Left forelimb (tissue), 1 donor: ENCODE data around the gene CNPY1.

Experiments
- DNase-seq: peaks from one replicate; pipeline ENCODE4 v3.0.0-alpha.2; 2018; ENCODE audit warnings: low spot score

The CNPY1 gene

GRCh38 chr7:155489158-155489840 is 57.1 kb downstream of the CNPY1 start:
- DNase-seq, result no peak

GRCh38 chr7:155488483-155489127 is 57.8 kb downstream of the CNPY1 start:
- no peak for DNase-seq

GRCh38 chr7:155487509-155488482 is 58.6 kb downstream of the CNPY1 start:
- no peak for DNase-seq

GRCh38 chr7:155486783-155487508 is 59.4 kb downstream of the CNPY1 start:
- no peak for DNase-seq

- DNase-seq, result no peak
Observed at GRCh38 chr7:155484483-155485399, 61.6 kb downstream of the CNPY1 start.

GRCh38 chr7:155483868-155484325 is 62.5 kb downstream of the CNPY1 start:
- DNase-seq, result no peak

GRCh38 chr7:155483245-155483644 is 63.1 kb downstream of the CNPY1 start:
- no peak for DNase-seq

GRCh38 chr7:155482511-155483183 is 63.7 kb downstream of the CNPY1 start:
- no peak for DNase-seq

- no peak for DNase-seq
Observed at GRCh38 chr7:155481764-155482163, 64.6 kb downstream of the CNPY1 start.

- no peak for DNase-seq
Observed at GRCh38 chr7:155477476-155477875, 68.9 kb downstream of the CNPY1 start.

GRCh38 chr7:155471718-155472117 is 74.6 kb downstream of the CNPY1 start:
- DNase-seq, result no peak

GRCh38 chr7:155470686-155471638 is 75.4 kb downstream of the CNPY1 start:
- DNase-seq, result no peak

GRCh38 chr7:155470186-155470487 is 76.2 kb downstream of the CNPY1 start:
- DNase-seq, result no peak

- DNase-seq, result no peak
Observed at GRCh38 chr7:155469311-155470185, 76.8 kb downstream of the CNPY1 start.

GRCh38 chr7:155468785-155469148 is 77.6 kb downstream of the CNPY1 start:
- DNase-seq, result no peak

GRCh38 chr7:155467846-155468784 is 78.2 kb downstream of the CNPY1 start:
- no peak for DNase-seq
